ENCODE data around the gene HMMR. TPM values are rescaled to one million over a fixed set of nuclear protein-coding genes. Genes with fewer than 3 reads are reported as not detected.
"Not testable (repeated sequence)": the region's sequence is repeated elsewhere in the genome, so short reads cannot be mapped to it uniquely, and the experiment has no call there.

Gene HMMR
- total RNA-seq, 1 donor from 2014 or later: 11.2 TPM

DNA sequence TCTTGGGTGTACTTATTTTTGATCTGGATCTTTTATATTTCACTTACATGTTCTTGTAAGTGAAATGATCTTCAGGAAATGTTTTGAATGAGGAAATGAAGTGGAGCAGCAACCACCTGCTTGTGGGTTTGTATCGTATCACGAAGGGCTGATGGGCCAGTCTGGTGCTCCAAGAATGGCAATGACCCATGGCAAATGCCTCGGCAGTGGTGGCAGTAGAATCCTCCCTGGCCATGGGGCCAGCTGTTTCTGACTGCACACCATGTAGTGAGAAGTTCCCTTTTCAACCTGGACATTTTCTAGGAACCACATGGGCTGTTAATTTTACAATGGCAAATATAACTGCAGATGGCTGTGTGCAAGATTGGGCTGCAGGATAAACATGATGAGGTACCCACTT, 74.9 kb downstream of the HMMR start:
- Histone ChIP-seq H3K4me3 (ENCODE audit: low read depth, low read length) (no peak overlapping the region), H3K27me3 (ENCODE audit: control insufficient read depth, insufficient read depth, low read length) (no peaks in the 10 kb centered on the region), H3K36me3 (ENCODE audit: control insufficient read depth, insufficient read depth, low read length) (no peaks in the 10 kb centered on the region)
- TF ChIP-seq, protein P1, sequence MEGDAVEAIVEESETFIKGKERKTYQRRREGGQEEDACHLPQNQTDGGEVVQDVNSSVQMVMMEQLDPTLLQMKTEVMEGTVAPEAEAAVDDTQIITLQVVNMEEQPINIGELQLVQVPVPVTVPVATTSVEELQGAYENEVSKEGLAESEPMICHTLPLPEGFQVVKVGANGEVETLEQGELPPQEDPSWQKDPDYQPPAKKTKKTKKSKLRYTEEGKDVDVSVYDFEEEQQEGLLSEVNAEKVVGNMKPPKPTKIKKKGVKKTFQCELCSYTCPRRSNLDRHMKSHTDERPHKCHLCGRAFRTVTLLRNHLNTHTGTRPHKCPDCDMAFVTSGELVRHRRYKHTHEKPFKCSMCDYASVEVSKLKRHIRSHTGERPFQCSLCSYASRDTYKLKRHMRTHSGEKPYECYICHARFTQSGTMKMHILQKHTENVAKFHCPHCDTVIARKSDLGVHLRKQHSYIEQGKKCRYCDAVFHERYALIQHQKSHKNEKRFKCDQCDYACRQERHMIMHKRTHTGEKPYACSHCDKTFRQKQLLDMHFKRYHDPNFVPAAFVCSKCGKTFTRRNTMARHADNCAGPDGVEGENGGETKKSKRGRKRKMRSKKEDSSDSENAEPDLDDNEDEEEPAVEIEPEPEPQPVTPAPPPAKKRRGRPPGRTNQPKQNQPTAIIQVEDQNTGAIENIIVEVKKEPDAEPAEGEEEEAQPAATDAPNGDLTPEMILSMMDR (IDR thresholded peaks at IDR 0.05; ENCODE audit: insufficient read depth, low read length, poor library complexity, severe bottlenecking): no peak
- DNase-seq (ENCODE audit: low read depth): no peak

DNA sequence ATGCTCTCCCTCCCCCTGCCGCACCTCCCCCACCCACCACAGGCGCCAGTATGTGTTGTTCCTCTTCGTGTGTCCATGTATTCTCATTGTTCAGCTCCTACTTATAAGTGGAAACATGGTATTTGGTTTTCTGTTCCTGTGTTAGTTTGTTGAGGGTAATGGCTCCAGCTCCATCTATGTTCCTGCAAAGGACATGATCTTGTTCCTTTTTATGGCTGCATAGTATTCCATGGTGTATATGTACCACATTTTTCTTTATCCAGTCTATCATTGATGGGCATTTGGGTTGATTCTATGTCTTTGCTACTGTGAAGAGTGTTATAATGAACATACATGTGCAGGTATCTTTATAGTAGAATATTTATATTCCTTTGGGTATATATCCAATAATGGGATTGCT, 76.0 kb downstream of the HMMR start:
- H3K27me3 ChIP-seq (ENCODE audit: control insufficient read depth, insufficient read depth, low read length); DNase-seq (ENCODE audit: low read depth); H3K4me3 ChIP-seq (ENCODE audit: low read depth, low read length); H3K36me3 ChIP-seq (ENCODE audit: control insufficient read depth, insufficient read depth, low read length): not testable (repeated sequence)

DNA sequence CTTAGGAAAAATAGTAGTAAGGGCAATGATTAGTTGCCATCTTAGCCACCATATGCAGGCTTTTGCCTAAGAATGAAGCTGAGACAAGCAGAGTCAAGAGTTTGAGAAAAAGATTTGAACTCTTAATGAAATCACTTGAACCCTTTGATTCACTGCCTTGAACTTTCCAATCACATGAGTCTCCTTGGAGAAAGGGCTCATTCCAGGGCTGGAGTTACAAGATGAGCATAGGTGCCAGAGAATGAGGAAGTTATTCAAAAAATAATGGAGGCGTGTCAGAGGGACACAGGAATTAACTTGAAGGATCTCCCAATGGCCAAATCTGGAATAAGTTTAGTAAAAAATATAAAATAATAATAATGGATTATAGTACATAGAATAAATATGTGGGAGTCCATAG, 80.3 kb downstream of the HMMR start:
- Histone ChIP-seq H3K27me3 (ENCODE audit: control insufficient read depth, insufficient read depth, low read length) (peaks cover 2% of the 10 kb centered on the region), H3K36me3 (ENCODE audit: control insufficient read depth, insufficient read depth, low read length) (no peaks in the 10 kb centered on the region), H3K4me3 (ENCODE audit: low read depth, low read length) (no peak overlapping the region)
- TF ChIP-seq, protein P1 (IDR thresholded peaks at IDR 0.05; ENCODE audit: insufficient read depth, low read length, poor library complexity, severe bottlenecking): no peak
- no peak for DNase-seq (ENCODE audit: low read depth)

Other genes starting within 250 kb of the HMMR start
- 191 and 206 TPM in 2 replicates for gene CCNG1, start 23.0 kb upstream of the HMMR start, total RNA-seq
- 3.8 and 5.4 TPM in 2 replicates for gene NUDCD2, start 530 bp upstream of the HMMR start, total RNA-seq
- 55.5 and 61.1 TPM in 2 replicates for gene MAT2B, start 45.0 kb downstream of the HMMR start, total RNA-seq